HG02588 (cell line): Measurements from ENCODE around the gene RMRP.

Source experiments
- ATAC-seq: cut with Tn5 transposase; IDR thresholded peaks from one replicate; pipeline ENCODE4 v1.9.1; 2021; ENCODE audit warnings: mild to moderate bottlenecking, moderate library complexity; ENCODE audit not compliant: unreplicated experiment

The RMRP gene

DNA sequence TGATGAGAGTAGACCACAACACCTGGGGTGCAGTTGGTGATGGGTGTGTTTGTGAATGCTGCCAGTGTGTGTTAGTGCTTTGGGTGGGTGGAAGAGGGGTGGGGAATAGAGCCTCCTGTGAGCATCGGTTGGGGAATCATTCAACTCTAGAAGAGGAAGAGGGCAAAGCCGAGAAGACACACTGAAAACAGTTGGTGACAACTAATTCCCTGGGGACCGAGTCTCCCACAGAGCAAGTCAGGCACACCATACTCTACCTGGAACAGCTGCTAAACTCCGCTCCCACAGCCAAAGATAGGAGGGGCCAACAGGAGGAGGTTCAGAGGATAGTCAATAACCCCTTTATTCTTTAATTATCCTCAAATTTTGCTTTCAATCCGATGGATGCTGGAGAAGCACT lies 8.7 kb upstream of the RMRP start:
- ATAC-seq, result no peak

GRCh38 chr9:35666045-35666444 lies 8.2 kb upstream of the RMRP start:
- ATAC-seq, result no peak

GRCh38 chr9:35665471-35665818 lies 7.6 kb upstream of the RMRP start:
- no peak for ATAC-seq

- ATAC-seq, result peak; percentile 82
Measured at GRCh38 chr9:35664531-35665470, 7.0 kb upstream of the RMRP start, which contains the start of gene ARHGEF39. ARHGEF39 (minus strand) TSS chr9:35665195; CDS start chr9:35665169, 26 bp downstream.

GRCh38 chr9:35662437-35662836 lies 4.6 kb upstream of the RMRP start:
- ATAC-seq, result no peak

DNA sequence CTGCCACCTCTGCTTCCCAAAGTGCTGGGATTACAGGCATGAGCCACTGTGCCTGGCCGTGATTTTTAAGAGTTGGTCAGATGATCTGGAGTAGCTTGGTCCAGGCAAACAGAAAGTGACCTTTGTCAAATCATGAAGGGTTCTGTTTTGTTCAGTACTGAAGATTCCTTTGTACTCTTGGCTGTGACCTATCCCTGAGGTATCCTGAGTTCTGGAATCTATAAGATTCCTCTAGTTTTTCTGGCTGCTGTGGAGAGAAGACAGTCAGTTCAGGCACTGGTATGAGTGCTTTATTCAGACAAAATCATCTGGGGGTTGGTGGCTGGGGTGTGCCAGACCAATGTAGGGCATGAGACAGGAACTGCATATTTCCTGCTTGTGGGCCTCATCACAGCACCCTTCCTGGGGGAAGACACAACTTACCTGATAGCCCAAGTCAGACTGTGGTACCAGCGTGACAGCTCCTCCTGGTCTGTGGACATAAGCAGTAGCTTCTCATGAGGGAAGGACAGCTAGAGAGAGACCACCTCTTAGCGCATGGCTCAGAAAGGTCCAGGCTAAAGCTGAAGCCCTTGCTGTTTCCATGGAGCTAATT lies 4.0 kb upstream of the RMRP start:
- no peak for ATAC-seq

DNA sequence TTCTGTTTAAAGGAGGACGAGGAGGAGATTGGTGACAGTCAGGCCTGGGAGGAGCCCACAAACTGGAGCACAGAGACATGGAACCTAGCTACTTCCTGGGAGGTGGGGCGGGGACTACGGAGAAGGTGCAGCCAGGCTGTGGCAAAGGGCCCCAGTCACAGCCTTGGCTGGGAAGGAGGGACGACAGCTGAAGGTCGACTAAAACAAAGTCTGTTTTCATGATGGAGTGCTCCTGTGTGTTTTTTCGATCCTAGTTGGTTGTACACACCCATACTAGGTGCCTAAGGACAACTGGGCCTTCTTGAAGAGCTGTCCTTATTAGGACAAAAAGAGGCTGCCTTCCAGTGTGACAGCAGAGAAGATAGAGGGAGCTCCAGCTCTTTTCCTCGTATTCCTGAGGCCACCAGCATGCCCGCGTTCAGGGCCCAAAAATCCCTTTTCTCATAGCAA lies 3.2 kb upstream of the RMRP start:
- no peak for ATAC-seq

DNA sequence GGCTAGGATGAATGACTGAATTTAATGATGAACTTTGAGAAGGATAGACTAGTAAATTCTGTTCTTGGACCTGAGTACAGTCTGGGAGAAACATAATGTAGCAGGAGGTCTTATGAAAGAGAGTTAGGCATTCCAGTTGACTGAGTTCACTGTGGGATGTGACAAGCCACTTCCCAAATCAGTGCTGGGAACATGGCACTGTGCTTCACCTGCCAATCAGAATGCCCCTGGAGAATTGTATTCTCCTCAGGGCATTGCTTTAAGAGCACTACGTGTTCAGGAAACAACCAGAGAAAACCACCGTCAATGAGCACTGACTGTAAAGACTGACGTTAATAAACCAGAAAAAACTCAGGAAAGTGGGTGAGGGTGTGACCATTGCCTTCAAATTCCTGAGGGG lies 1.5 kb upstream of the RMRP start:
- no peak for ATAC-seq

DNA sequence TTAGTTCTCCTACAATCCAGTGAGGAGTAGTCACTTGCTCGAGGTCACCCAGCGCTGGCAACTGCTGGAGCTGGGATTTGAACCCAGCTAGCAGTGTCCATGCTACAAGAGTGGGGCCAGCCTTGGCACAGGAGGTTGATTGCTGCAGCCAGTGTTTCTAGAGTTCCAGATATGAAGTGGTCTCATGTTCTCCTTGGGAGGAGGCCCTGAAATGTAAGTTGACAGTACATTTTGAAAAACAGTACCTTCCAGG lies 1.1 kb upstream of the RMRP start:
- no peak for ATAC-seq

DNA sequence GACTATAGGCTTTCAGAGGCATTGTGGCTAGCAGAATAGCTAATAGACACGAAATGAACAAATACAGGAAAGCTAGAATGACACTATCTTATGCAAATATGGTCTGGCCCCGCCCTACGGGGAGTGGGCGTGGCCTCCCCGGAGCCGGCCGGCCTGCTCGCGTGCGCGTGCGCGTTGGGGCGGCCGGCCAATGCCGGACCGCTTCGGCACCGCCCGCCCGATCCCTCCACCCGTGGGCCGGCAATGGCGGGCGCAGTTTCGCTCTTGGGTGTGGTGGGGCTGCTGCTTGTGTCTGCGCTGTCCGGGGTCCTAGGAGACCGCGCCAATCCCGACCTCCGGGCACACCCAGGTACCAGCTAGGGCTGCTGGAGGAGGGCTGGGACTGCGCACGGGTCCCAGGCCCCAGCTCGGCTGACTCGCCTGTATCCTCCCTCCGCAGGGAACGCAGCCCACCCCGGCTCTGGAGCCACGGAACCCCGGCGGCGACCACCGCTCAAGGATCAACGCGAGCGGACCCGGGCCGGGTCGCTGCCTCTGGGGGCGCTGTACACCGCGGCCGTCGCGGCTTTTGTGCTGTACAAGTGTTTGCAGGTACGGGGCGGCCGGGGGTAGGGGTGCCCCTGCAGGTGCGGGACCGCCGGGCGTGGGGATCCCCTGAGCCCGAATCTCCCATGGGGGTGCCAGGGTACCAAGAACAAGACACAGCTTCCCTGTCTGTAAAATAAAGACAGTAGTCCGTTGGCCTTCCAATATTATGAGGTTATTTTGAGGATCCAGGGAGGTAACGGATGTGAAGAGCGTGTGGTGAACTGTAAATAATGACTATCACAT lies 533 bp upstream of the RMRP start, which contains the start of gene CCDC107:
Gene CCDC107 (plus strand): TSS at position 156 of the 831 bp plus-strand sequence. CDS start 88 bp downstream, at position 244.
- ATAC-seq, result peak; percentile 68

DNA sequence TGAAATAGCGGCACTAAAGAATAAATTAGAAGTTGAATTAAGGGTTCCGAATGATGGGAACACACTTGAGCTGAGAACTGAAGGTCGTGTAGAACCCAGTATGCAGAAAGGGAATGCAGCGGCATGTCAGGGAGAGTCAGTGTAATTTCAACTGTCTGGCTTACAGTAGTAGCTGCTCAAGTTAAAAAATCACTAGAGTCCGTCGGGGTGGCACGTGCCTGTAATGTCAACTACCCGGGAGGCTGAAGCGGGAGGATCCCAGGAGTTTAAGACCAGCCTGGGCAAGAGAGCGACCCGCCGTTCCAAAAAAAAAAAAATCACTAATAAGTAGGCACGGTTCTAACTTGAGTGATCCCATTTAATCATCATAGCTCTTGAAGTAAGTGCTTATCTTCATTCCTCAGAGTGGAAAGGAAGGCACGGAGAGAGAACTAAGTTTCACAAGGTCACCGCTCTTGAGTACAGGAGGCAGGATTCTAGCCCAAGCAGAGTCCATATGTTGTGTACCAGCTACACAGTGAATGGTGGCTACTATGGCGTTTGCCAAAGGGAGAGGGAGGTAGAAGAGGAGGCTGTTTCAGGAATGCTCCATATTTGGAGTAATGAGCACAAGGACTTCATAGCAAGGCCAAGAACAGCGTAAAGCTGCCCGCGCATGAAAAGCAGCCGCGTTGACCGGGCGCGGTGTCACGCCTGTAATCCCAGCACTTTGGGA lies 831 bp downstream of the RMRP start:
- ATAC-seq, result no peak

DNA sequence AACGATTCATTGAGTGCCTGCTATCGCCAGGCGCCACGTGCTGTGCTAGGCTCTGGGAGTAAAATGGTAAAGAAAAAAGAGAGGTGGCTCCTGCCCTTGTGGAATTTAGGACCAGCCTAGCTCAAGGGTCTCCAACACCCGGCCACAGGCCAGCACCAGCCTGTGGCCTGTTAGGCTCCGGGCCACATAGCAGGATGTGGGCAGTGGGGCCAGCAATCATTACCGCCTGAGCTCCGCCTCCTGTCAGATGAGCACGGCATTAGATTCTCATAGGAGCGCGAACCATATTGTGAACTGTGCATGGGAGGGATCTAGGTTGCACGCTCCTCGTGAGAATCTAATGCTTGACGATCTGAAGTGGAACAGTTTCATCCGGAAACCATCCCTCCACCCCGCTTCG lies 1.5 kb downstream of the RMRP start:
- ATAC-seq, result no peak

- no peak for ATAC-seq
Measured at GRCh38 chr9:35653611-35654010, 4.2 kb downstream of the RMRP start.

DNA sequence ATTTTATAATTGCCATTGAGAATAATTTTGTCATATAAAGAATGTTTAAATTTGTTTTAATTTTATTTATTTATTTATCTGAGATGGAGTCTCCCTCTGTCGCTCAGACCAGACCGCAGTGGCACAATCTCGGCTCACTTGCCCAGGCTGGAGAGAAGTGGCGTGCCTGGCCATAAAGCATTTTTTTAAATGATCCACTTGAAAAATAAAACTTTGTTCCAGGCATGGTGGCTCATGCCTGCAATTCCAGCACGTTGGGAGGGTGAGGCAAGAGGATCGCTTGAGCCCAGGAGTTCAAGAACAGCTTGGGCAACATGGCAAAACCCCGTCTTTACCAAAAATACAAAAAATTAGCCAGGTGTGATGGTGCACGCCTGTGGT lies 5.0 kb downstream of the RMRP start:
- ATAC-seq, result no peak

- ATAC-seq, result no peak
Measured at GRCh38 chr9:35651956-35652828, 5.6 kb downstream of the RMRP start.

DNA sequence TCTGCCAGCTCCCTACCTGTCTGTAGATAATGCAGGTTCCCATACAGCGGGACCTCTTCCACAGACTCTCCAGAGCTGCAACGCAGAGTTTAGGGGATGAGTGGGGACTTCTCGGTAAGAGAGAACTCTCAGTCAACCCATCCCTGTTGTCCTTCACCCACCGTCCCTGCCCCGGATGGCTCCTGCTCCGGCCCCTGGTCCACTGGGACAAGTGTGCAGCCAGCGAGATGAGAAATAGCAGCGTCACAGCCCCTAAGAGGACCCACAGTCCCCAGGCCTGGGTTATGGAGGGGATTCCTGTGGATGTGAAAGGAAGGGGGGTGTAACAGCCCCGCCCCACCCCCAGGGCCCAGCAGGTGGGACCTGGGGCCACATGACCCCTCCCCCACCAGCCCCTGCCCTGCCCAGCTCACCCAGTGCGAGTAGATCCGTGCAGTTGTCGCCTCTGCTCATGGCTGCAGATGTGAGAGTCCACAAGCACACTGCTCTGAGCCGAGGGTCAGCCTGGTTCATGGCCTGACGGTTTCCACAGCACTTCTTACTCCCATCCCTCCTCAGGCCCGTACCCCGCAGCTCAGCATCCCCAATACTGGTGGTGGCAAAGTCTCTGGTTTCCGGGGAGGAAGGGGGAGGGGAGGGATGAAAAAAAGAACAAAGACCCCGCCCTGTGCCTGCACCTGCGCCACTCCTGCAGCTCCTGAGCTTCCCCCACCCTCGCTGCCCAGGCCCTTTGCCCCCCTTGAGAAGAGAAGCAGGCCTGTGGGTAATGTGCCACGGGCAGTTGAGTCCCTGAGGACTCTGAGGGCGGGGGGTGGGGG lies 7.3 kb downstream of the RMRP start, which contains the start of gene SIT1:
Gene SIT1 (minus strand): TSS at position 591 of the 818 bp plus-strand sequence. CDS start 78 bp downstream, at position 513.
- ATAC-seq, result no peak

DNA sequence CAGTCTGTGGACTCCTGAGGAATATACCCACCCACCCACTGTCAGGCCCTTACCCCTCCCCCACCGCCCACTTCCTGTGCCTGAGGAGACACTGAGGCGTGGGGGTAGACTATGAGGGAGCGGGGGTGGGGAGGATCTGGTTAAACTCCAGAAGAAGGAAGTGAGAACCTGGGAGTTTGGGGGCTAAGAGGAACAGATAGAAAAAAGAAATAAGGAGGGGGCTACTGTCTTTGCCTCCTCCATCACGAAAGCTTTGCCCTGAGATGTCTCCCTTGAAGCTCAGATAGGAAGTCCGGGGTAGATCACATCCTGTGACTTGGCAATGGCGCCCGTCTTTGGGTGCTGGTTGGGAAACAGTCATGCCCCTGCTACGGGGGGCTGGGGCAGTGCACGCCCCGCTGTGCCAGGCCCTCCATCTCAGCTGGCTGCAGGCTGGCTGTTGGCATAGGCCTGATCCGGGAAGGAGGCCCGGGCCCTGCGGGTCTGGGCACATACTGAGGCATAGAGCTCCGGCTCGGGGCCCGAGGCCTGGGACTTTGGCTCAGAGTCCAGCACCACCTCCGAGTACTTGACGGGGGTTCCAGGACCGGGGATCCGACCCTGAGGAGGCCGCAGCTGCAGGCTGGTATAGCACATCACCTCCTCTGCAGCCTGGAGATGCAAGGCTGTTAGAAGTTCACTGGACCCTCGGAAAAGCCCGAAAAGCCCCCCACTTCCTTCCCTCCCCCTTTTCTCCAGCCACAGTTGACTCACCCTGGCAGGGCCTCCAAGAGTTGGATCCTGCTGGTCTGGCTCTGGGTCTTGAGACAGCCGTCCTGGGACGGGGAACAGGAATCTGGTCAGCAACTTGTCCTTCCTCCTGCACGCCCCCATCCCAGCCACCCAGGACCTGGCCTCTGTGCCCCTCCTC lies 8.1 kb downstream of the RMRP start:
- ATAC-seq, result no peak
